IgD-negative memory B cell (primary cell): ENCODE data around the gene PWP2. TPM values are rescaled to one million over a fixed set of nuclear protein-coding genes. Genes with fewer than 3 reads are reported as not detected.
"Not testable (repeated sequence)": the region's sequence is repeated elsewhere in the genome, so short reads cannot be mapped to it uniquely, and the experiment has no call there.

Experiments used
- H3K27ac Mint-ChIP-seq, 3 donors: one replicate each; pipeline ENCODE4 v1.8.0; 2020 to 2022; ENCODE audit warnings: mild to moderate bottlenecking in 3 of 3, mixed read lengths in 3 of 3, moderate library complexity in 1 of 3
- H3K27me3 Mint-ChIP-seq: one replicate; pipeline ENCODE4 v1.8.0; 2021; ENCODE audit warnings: mixed read lengths
- H3K36me3 Mint-ChIP-seq: one replicate; pipeline ENCODE4 v1.8.0; 2020; ENCODE audit warnings: mild to moderate bottlenecking, mixed read lengths
- H3K4me1 Mint-ChIP-seq, 3 donors: one replicate each; pipeline ENCODE4 v1.8.0; 2020 to 2022; ENCODE audit warnings: mixed read lengths in 3 of 3, mild to moderate bottlenecking in 1 of 3
- H3K4me3 Mint-ChIP-seq, 4 donors: one replicate each; pipeline ENCODE4 v1.8.0; 2020 to 2022; ENCODE audit warnings: mild to moderate bottlenecking in 4 of 4, mixed read lengths in 4 of 4, moderate library complexity in 3 of 4
- H3K9me3 Mint-ChIP-seq, 3 donors: one replicate each; pipeline ENCODE4 v1.8.0; 2020 to 2021; ENCODE audit warnings: mixed read lengths in 3 of 3, mild to moderate bottlenecking in 1 of 3
- polyA plus RNA-seq: library from polyadenylated mRNA; unstranded; fragments of 300-500 nt; fragmentation: Illumina TruSeq; gene quantifications from one replicate; pipeline ENCODE4 v1.2.3, GENCODE V29; 2021

PWP2 gene
- polyA plus RNA-seq, 1 donor from 2014 or later, result 12.2 TPM

DNA sequence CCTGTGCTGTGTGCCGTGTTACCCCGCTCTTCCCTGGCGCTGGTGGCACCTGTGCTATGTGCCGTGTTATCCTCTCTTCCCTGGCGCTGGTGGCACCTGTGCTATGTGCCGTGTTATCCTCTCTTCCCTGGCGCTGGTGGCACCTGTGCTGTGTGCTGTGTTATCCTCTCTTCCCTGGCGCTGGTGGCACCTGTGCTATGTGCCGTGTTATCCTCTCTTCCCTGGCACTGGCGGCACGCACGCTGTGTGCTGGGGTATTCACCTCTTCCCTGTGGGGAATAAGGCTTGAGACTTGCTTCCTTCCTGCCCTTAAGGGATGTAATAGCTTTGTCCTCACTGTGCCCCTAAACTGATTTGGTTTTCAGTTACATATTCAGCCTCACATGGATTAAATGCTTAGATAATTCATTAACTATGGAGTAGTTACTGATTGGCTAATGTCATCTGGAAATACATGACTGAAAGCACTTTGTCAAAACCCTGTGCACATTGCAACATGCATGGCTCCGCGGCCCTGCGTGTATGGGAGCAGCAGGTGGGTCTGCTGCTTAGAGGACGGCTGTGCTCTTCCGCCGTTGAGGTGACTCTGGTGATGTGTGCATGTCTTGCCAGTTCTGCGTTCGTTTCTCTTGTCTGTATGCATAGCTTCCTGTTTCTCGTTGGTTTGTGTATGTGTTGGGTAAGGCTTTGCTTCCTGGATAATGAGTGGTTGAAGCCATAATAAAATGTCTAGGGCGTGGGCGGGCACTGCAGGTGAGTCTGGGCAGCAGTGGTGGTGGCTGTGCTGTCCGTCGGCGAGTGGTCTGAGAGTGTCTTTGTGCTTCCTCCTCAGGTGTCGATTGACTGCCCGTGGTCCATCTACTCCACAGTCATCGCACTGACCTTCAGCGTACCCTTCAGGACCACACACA, 17.9 kb upstream of the PWP2 start:
- H3K36me3 Mint-ChIP-seq, result peaks cover 14% of the 10 kb centered on the region
- peak overlapping the region; percentile 80 to 97 (median 96) for H3K27ac Mint-ChIP-seq
- H3K4me3 Mint-ChIP-seq, result peak overlapping the region; percentile 5 to 89 (median 34)
- no peaks in the 10 kb centered on the region for H3K27me3 Mint-ChIP-seq
- H3K9me3 Mint-ChIP-seq, result no peaks in the 10 kb centered on the region
- H3K4me1 Mint-ChIP-seq, result peaks cover 16 to 30% (median 29%) of the 10 kb centered on the region in 3 donors

DNA sequence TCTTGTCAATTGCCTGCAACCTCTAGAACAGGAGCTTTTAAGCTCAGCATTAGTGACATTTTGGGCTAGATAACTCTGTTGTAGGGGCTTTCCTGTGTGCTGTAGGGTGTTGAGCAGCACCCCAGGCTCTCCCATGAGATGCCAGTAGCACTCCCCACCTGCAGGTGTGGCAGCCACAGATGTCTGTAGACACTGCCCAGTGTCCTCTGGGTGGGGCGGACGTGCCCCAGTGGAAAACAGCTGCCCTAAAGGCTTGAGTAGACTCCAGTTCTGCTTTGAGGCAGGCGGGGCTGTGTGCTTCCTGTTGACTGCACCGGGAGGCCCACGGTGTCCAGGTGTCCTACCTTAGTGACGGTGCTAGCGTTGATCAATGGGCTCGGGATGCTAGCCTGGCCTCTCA, 16.9 kb upstream of the PWP2 start:
- peaks cover 16 to 31% (median 30%) of the 10 kb centered on the region in 3 donors for H3K4me1 Mint-ChIP-seq
- H3K4me3 Mint-ChIP-seq, result peak overlapping the region; percentile 19 to 89 (median 73)
- peaks cover 11% of the 10 kb centered on the region for H3K36me3 Mint-ChIP-seq
- no peaks in the 10 kb centered on the region for H3K9me3 Mint-ChIP-seq
- no peaks in the 10 kb centered on the region for H3K27me3 Mint-ChIP-seq
- peak overlapping the region; percentile 80 to 97 (median 96) for H3K27ac Mint-ChIP-seq

DNA sequence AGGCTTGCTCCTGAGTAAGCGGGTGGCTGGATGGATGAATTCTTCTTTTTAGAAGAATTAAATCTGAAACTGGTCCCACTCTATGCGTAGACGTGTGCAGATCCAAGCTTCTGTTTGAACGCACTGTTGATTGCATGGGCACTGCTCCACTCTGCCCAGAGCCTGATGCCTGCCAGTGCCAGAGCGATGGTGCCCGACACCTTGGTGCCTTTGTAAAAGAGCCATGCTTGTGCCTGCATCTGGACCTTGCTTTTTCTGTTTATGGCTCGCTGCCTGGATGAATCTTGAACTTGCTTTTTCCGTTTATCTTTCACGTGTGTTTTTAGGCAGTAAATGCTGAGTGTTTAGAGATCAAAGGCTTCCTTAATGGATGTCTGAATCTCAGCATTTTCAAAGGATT, 15.0 kb upstream of the PWP2 start:
- no peaks in the 10 kb centered on the region for H3K27me3 Mint-ChIP-seq
- peaks cover 16 to 30% (median 30%) of the 10 kb centered on the region in 3 donors for H3K4me1 Mint-ChIP-seq
- peak overlapping the region in 1 of 4 donors; percentile 57 for H3K4me3 Mint-ChIP-seq
- H3K9me3 Mint-ChIP-seq, result no peaks in the 10 kb centered on the region
- peak overlapping the region in 2 of 3 donors; percentile 11 to 61 for H3K27ac Mint-ChIP-seq
- peaks cover 11% of the 10 kb centered on the region for H3K36me3 Mint-ChIP-seq

DNA sequence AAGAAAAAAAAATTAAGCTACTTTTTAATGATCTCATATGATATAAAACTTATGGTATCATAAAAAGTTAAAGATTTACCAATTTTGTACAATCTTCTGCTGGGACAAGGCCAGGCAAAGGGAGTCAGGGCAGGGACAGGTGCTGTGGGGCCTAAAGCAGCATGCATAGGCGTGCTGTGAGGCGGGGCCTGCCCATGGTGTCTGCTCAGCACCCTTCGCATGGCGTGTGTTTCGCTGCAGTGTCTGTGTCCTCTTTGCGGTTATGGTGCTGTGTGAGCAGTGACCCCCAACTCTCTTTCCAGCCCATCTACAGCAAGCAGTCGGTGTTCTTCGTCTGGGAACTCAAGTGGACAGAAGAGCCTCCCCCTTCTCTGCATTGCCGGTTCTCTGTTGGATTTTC, 13.4 kb upstream of the PWP2 start:
- no peak overlapping the region for H3K4me3 Mint-ChIP-seq
- no peak overlapping the region for H3K27ac Mint-ChIP-seq
- no peaks in the 10 kb centered on the region for H3K27me3 Mint-ChIP-seq
- H3K4me1 Mint-ChIP-seq, result peaks cover 16 to 26% (median 21%) of the 10 kb centered on the region in 3 donors
- peaks cover 11% of the 10 kb centered on the region for H3K36me3 Mint-ChIP-seq
- no peaks in the 10 kb centered on the region for H3K9me3 Mint-ChIP-seq

DNA sequence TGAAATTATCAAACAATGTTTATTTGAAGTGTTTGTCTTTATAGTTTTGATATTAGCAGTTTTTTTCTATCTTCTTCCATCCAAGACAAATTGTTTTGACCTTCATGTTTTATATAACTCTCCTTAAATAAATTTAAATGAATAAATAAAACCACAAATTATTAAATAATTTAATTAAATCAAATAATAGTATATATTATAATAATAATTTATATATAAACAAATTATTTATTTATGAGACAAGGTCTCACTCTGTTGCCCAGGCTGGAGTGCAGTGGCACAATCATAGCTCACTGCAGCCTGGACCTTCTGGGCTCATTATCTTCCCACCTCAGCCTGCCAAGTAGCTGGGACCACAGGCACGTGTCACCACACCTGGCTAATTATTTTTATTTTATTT, 12.4 kb upstream of the PWP2 start:
- H3K4me1 Mint-ChIP-seq, result peaks cover 8 to 18% (median 12%) of the 10 kb centered on the region in 3 donors
- peak overlapping the region in 1 of 4 donors; percentile 27 for H3K4me3 Mint-ChIP-seq
- H3K27me3 Mint-ChIP-seq, result no peaks in the 10 kb centered on the region
- peaks cover 11% of the 10 kb centered on the region for H3K36me3 Mint-ChIP-seq
- no peak overlapping the region for H3K27ac Mint-ChIP-seq
- no peaks in the 10 kb centered on the region for H3K9me3 Mint-ChIP-seq

DNA sequence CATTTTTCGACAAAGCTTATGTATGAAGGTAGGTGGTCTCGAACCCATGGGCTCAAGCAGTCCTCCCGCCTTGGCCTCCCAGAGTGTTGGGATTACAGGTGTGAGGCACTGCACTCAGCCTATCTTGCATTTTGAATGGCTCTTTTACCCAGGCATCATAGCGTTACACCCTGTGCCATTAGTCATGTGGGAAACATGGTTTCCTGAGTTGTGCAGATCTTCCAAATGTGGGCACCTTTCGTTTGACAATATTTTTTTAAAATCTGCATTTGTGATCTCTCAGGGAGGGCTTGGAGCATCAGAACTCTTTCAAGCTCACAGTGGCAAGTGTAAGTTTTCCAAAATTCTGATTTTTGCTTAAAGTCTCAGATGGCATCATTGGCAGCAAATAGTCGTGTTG, 8.7 kb upstream of the PWP2 start:
- H3K27ac Mint-ChIP-seq, H3K4me1 Mint-ChIP-seq, H3K36me3 Mint-ChIP-seq, H3K9me3 Mint-ChIP-seq, H3K27me3 Mint-ChIP-seq, H3K4me3 Mint-ChIP-seq: not testable (repeated sequence)

DNA sequence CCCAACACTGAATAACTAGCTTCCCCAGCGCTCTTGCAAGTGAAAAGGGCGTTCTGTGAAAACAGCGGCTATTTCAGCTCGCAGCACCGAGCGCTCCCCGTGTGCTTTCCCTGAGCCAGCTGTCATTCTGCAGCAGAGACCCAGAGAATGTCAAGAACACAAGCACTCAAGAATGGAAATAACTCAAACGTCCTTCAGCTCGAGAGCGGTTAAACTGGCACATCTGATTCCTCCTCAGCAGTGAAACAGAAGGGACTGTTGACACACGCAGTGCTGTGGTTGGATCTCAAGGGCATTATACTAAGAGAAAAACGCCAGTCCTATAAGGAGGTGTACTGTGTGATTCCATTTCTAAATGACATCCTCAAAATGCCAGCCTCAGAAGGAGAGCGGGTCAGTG, 8.2 kb upstream of the PWP2 start:
- not testable (repeated sequence) for H3K9me3 Mint-ChIP-seq, H3K27ac Mint-ChIP-seq, H3K36me3 Mint-ChIP-seq, H3K4me3 Mint-ChIP-seq, H3K27me3 Mint-ChIP-seq, H3K4me1 Mint-ChIP-seq

DNA sequence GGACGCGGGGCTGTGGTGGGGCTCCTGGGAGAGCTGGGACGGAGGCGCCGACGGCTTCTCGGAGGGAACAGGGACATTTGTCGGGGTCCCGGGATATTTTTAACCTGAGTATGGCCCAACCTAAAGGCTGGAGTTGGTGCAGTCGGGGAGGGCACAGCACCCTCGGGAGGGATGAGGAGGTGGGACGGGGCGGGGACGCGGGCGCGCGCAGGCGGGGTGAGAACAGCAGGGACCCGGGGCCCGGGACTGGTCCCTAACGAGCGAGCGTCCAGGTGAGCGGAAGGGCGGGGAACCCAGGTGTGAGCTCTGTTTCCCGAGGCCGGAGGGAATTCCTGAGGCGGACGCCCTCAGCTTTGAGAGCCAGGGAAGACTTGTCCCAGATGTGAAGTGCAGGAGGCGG, 390 bp downstream of the PWP2 start:
- H3K36me3 Mint-ChIP-seq, H3K4me3 Mint-ChIP-seq, H3K27ac Mint-ChIP-seq, H3K4me1 Mint-ChIP-seq, H3K9me3 Mint-ChIP-seq, H3K27me3 Mint-ChIP-seq: not testable (repeated sequence)

DNA sequence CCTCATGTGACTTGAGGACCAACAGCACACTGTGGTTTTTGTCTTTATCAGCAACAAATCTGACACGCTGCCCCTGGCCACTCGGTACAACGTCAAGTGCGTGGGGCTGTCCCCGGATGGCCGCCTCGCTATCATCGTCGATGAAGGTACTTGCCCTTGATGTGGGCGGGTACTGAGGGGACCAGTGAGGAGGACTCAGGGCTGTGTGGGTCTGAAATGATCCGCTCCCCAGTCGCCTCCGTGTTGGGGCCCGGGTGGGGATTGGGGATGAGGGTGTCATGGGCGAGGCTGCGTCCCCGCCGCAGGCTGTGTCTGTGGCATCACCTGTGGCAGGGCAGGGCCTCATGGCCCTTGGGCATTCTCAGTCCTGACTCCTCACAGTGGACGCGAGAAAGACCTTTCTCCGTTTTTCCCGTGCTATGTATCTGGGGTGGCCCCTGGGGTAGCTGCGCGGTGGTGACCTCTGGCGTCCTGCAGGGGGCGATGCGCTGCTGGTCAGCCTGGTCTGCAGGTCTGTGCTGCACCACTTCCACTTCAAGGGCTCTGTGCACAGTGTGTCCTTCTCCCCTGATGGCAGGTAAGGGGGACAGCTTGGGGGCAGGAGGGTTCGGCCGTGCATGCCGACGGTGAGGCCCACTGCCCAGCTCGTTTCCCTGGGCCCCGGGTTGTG, 6.6 kb downstream of the PWP2 start:
- not testable (repeated sequence) for H3K36me3 Mint-ChIP-seq, H3K9me3 Mint-ChIP-seq, H3K4me1 Mint-ChIP-seq, H3K4me3 Mint-ChIP-seq, H3K27me3 Mint-ChIP-seq, H3K27ac Mint-ChIP-seq

DNA sequence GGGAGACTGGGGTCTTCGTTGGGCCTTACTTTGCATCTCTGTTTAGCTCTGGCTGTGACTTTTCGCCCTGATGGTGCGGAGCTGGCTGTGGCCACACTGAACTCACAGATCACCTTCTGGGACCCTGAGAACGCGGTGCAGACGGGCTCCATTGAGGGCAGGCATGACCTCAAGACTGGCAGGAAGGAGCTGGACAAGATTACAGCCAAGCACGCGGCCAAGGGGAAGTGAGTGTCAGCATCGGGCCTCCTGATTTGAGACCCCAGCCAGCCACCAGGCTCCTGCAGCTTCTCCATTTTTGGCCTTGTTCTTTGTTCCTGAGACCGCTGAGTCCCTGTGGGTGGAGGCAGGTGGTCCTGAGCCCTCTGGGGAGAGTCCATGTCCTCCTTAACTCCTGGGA, 14.9 kb downstream of the PWP2 start:
- not testable (repeated sequence) for H3K27me3 Mint-ChIP-seq, H3K9me3 Mint-ChIP-seq, H3K4me3 Mint-ChIP-seq, H3K27ac Mint-ChIP-seq, H3K4me1 Mint-ChIP-seq, H3K36me3 Mint-ChIP-seq

DNA sequence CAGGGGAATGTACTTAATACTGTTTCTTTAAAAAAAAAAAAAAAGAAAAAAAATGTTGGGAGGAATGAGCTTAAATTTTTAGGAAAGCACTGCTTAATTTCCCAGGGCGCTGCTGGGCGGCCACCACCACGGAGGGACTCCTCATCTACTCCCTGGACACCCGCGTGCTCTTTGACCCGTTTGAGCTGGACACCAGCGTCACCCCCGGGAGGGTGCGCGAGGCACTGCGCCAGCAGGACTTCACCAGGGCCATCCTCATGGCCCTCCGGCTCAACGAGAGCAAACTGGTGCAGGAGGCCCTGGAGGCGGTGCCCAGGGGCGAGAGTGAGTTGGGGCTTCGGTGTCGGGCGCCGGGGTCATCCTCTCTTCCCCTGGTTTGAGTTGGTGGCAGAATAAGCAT, 20.6 kb downstream of the PWP2 start:
- not testable (repeated sequence) for H3K27me3 Mint-ChIP-seq, H3K4me3 Mint-ChIP-seq, H3K27ac Mint-ChIP-seq, H3K36me3 Mint-ChIP-seq, H3K4me1 Mint-ChIP-seq, H3K9me3 Mint-ChIP-seq

DNA sequence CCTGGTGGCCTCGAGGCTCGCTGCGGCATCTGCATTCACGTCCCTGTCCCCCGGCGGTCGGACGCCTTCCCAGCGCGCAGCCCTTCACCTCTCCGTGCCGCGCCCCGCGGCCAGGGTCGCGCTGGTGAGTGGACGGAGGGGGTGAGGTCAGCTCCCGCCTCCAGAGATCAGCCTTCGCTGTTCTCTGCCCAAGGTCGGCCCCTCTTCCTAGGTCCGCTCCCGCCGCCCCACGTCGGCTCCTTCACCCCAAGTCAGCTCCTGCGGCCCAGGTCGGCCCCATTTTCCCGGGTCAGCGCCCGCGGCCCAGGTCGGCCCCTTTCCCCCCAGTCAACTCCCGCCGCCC, 26.5 kb downstream of the PWP2 start:
- H3K9me3 Mint-ChIP-seq, H3K27ac Mint-ChIP-seq, H3K36me3 Mint-ChIP-seq, H3K27me3 Mint-ChIP-seq, H3K4me1 Mint-ChIP-seq: not testable (repeated sequence)
- H3K4me3 Mint-ChIP-seq, result peak overlapping the region in 1 of 4 donors; percentile 62

DNA sequence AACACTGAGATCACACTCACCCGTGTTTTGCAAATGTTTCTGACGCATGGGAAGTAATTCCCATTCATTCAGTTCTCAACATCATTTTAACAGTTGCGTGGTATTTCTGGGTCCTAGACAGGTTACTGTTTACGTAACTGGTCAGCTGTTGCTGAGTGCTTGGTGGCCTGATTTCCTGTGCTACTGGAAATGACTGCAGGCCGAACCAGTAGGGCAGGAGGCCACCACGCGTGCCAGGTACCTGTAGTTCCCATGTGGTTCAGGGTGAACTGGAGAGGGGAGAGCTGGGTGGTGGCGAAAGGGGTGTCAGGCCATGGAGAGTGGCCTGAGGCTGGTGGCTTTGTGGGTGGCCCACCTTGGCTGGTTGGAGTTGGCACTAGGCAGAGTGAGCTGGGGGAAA, 27.5 kb downstream of the PWP2 start:
- not testable (repeated sequence) for H3K4me1 Mint-ChIP-seq, H3K27me3 Mint-ChIP-seq, H3K4me3 Mint-ChIP-seq, H3K27ac Mint-ChIP-seq, H3K36me3 Mint-ChIP-seq, H3K9me3 Mint-ChIP-seq

DNA sequence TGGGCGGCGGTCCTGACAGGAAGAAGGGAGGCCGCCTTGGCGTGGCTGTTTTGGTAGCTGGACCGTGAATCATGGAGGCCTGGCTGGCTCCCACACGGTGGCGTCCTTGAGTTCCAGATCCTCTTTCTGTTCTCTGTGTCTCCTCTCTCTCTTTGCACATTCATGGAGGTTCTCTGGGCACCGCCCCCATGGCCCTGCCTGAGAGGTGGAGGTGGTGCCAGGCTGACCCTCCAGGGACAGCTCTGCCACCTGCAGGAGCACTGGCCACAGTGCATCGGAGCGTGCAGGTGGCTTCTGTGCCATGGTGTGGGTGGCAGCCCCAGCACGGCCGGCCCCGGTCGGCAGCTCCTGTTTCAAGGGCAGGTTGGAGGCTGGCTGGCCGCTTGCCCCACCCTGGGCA, 30.8 kb downstream of the PWP2 start:
- not testable (repeated sequence) for H3K4me1 Mint-ChIP-seq, H3K9me3 Mint-ChIP-seq, H3K27me3 Mint-ChIP-seq, H3K36me3 Mint-ChIP-seq, H3K4me3 Mint-ChIP-seq, H3K27ac Mint-ChIP-seq

DNA sequence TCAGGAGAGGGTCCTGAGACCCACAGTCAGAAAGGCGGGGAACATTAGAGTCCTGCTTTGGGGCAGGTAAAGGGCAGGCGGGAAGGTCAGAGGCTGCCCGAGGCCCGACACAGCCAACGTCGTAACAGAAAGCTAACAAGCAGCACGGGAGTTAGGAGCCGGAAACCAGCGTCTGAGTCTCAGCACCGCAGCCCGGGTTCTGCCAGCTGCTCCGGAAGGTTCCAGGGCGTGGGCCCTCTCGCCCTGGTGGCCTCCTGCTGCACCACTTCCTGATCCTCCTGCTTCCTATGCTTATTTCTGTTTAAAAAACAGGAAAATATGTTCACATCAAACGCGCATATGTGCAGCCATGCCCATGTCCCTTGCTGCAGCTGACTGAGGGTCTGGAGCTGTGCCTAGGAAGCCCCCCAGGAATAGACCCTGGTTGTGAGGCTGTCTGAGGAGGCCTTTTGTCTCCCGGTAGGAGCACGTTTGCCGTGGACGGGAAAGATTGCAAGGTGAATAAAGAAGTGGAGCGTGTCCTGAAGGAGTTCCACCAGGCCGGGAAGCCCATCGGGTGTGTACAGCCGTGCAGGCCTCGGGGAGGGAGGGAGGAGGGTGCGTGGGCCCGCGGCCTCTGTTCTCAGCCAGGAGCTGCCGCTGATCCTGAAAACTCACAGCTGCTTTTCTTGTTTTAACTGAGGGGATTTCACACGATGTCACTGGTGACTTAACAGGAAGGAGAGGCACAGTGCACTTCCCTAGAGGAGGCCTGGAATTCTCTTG, 32.8 kb downstream of the PWP2 start:
- Mint-ChIP-seq H3K27ac (peak overlapping the region in 1 of 3 donors; percentile 75), H3K4me3 (peak overlapping the region in 1 of 4 donors; percentile 60)
- not testable (repeated sequence) for H3K27me3 Mint-ChIP-seq, H3K9me3 Mint-ChIP-seq, H3K36me3 Mint-ChIP-seq, H3K4me1 Mint-ChIP-seq

DNA sequence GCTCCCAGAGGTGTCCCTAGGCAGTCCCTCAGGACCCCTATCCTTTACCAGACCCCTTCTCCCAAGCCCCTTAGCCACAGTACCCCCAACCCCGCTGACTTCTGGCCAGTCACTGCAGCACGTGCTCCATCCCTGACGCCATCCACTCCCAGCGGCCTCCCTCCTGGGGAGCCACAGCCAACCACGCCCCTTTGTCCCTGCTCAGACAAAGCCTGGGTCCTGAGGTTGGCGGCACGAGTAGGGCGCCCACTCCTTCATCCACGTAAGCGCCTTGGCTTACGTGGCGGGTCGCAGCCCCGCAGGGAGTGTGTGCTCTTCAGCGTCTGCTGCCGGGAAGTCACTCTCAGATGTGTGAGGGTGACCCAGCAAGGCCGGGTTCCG, 33.3 kb downstream of the PWP2 start:
- not testable (repeated sequence) for H3K36me3 Mint-ChIP-seq, H3K27me3 Mint-ChIP-seq, H3K9me3 Mint-ChIP-seq, H3K27ac Mint-ChIP-seq, H3K4me1 Mint-ChIP-seq, H3K4me3 Mint-ChIP-seq
